K562 (cell line): Measurements from ENCODE around the gene SELENOT. TPM values are rescaled to one million over a fixed set of nuclear protein-coding genes. Genes with fewer than 3 reads are reported as not detected.

Experiments
- ATAC-seq: fragments of 200-7000 bp; cut with Tn5 transposase; 3 replicates; pipeline ENCODE4 v1.9.1; 2020; ENCODE audit warnings: moderate library complexity
- BruUV-seq: library from RNA; stranded (reverse); fragments of 400-500 nt; replicated peaks from 2 replicates; lab custom pipeline; 2021; lab: Mats Ljungman, UMichigan
- CTCF ChIA-PET: fragments of 300-600 bp; formaldehyde crosslinking; extraction: SDS; loops from one replicate; lab custom pipeline; 2021; ENCODE audit warnings: low intra/inter-chr PET ratio; lab: Yijun Ruan, JAX
- POLR2A ChIA-PET: fragments of 300-600, 350-650 bp; sonication (Branson Sonifier 250); formaldehyde crosslinking; extraction: SDS; loops from one replicate; lab custom pipeline; 2021; ENCODE audit warnings: antibody characterized with exemption, inconsistent platforms; lab: Yijun Ruan, JAX
- DNase-seq, 4 experiments: peaks; one replicate each; pipeline versions ENCODE4 v3.0.0 to v3.0.0-alpha.2; 2011 to 2018; ENCODE audit warnings: low spot score in 3 of 4, mixed read lengths in 3 of 4; ENCODE audit errors: extremely low read depth in 1 of 4
- FAIRE-seq: peaks from 2 replicates; lab custom pipeline; 2011; peaks lifted over from hg19 to GRCh38; lab: Jason Lieb, UNC
- H2AFZ ChIP-seq: 2 replicates; pipeline ENCODE4 v1.6.0; 2011; ENCODE audit warnings: low read depth, low read length, control low read depth, inconsistent platforms
- H3K27ac ChIP-seq: fragments of 200-600 bp; 3 replicates; pipeline ENCODE4 v1.8.0; 2011; ENCODE audit warnings: low read depth, mild to moderate bottlenecking, control low read depth, inconsistent platforms, low read length, moderate library complexity, mixed read lengths; ENCODE audit errors: extremely low read depth
- H3K27me3 ChIP-seq, 2 experiments: fragments of 300-600 bp in 1 of 2; 2 replicates in 1 of 2; 3 replicates in 1 of 2; pipeline versions ENCODE4 v1.6.0 to v1.8.0; 2011; ENCODE audit warnings: inconsistent platforms in 2 of 2, low read length in 2 of 2, mild to moderate bottlenecking in 1 of 2, mixed read lengths in 1 of 2, moderate library complexity in 1 of 2; ENCODE audit not compliant: control insufficient read depth in 2 of 2, insufficient read depth in 2 of 2
- H3K36me3 ChIP-seq: fragments of 300-600 bp; 3 replicates; pipeline ENCODE4 v1.8.0; 2011; ENCODE audit warnings: mild to moderate bottlenecking, low read length, inconsistent platforms; ENCODE audit not compliant: control insufficient read depth, insufficient read depth
- H3K4me1 ChIP-seq, 2 experiments: fragments of 200-600 bp in 1 of 2; replicated peaks in 1 of 2; 2 replicates in 1 of 2; 3 replicates in 1 of 2; pipeline versions ENCODE4 v1.5.1 to v1.8.0; 2011; ENCODE audit warnings: inconsistent platforms in 2 of 2, low read length in 2 of 2, mild to moderate bottlenecking in 1 of 2, mixed read lengths in 1 of 2, moderate library complexity in 1 of 2; ENCODE audit not compliant: control insufficient read depth in 2 of 2, insufficient read depth in 2 of 2
- H3K4me2 ChIP-seq: 2 replicates; pipeline ENCODE4 v1.6.1; 2011; ENCODE audit warnings: low read length, control low read depth, inconsistent platforms, mixed read lengths; ENCODE audit not compliant: insufficient read depth
- H3K4me3 ChIP-seq: fragments of 200-600 bp; sonication (generic), shearing (Covaris generic); 2 replicates; pipeline ENCODE4 v1.5.1; 2016; ENCODE audit warnings: control low read depth, inconsistent platforms
- H3K79me2 ChIP-seq: fragments of 200-600 bp; 3 replicates; pipeline ENCODE4 v1.8.0; 2011; ENCODE audit warnings: low read length, inconsistent platforms; ENCODE audit not compliant: control insufficient read depth, insufficient read depth
- H3K9ac ChIP-seq, 2 experiments: 2 replicates each; pipeline versions ENCODE4 v1.6.0 to v1.6.1; 2011; ENCODE audit warnings: low read depth in 2 of 2, low read length in 2 of 2, control low read depth in 1 of 2, inconsistent platforms in 1 of 2, mild to moderate bottlenecking in 1 of 2, mixed read lengths in 1 of 2; ENCODE audit not compliant: insufficient read depth in 1 of 2
- H3K9me1 ChIP-seq: one replicate; pipeline ENCODE4 v1.6.0; 2011; ENCODE audit warnings: inconsistent platforms, mild to moderate bottlenecking, low read length, moderate library complexity; ENCODE audit not compliant: control insufficient read depth, insufficient read depth
- H3K9me3 ChIP-seq: replicated peaks from 2 replicates; pipeline ENCODE4 v1.5.1; 2011; ENCODE audit warnings: low read depth, low read length, inconsistent platforms; ENCODE audit not compliant: control insufficient read depth, insufficient read depth
- H4K20me1 ChIP-seq: replicated peaks from 2 replicates; pipeline ENCODE4 v1.6.1; 2011; ENCODE audit warnings: low read length, inconsistent platforms, mixed read lengths; ENCODE audit not compliant: control insufficient read depth, insufficient read depth
- CBX3 ChIP-seq, 2 experiments: IDR thresholded peaks; 1 replicate in 1 of 2; 2 replicates in 1 of 2; pipeline ENCODE4 v1.6.1; 2012; ENCODE audit warnings: inconsistent platforms in 2 of 2, low read length in 2 of 2, borderline replicate concordance in 1 of 2, control low read depth in 1 of 2
- DACH1 ChIP-seq: fragments of 450-650 bp; IDR thresholded peaks from 2 replicates; pipeline ENCODE4 v1.6.1; 2018; ENCODE audit not compliant: partially characterized antibody
- E2F6 ChIP-seq, 2 experiments: IDR thresholded peaks; 2 replicates each; pipeline ENCODE4 v1.6.1; 2011; ENCODE audit warnings: borderline replicate concordance in 1 of 2, control low read depth in 1 of 2, low read depth in 1 of 2, low read length in 1 of 2, mild to moderate bottlenecking in 1 of 2, mixed read lengths in 1 of 2, moderate library complexity in 1 of 2; ENCODE audit not compliant: insufficient read depth in 1 of 2, insufficient read length in 1 of 2, poor library complexity in 1 of 2, severe bottlenecking in 1 of 2; ENCODE audit errors: extremely low read depth in 1 of 2
- ELK1 ChIP-seq: sonication (generic); formaldehyde crosslinking; IDR thresholded peaks from 2 replicates; pipeline ENCODE4 v1.8.1; 2022; ENCODE audit warnings: missing genetic modification reagents
- HNRNPLL ChIP-seq: fragments of 200-400 bp; formaldehyde crosslinking; IDR thresholded peaks from 2 replicates; pipeline ENCODE4 v1.6.1; 2017; ENCODE audit warnings: low read length, low read depth, mild to moderate bottlenecking; ENCODE audit not compliant: poor library complexity, severe bottlenecking
- LCOR ChIP-seq: sonication (generic); formaldehyde crosslinking; IDR thresholded peaks from 2 replicates; pipeline ENCODE4 v1.8.0; 2022; ENCODE audit warnings: mild to moderate bottlenecking, missing genetic modification reagents
- PURB ChIP-seq: sonication (generic); formaldehyde crosslinking; IDR thresholded peaks from 2 replicates; pipeline ENCODE4 v1.9.0; 2021; ENCODE audit warnings: low read depth, mild to moderate bottlenecking, missing genetic modification reagents
- SIN3B ChIP-seq: fragments of 450-650 bp; IDR thresholded peaks from 2 replicates; pipeline ENCODE4 v1.6.1; 2017; ENCODE audit warnings: low read depth, mild to moderate bottlenecking, moderate library complexity
- SMAD2 ChIP-seq: fragments of 150-350 bp; IDR thresholded peaks from 2 replicates; pipeline ENCODE4 v1.6.1; 2014; ENCODE audit warnings: low read depth, mild to moderate bottlenecking, low read length
- WGBS: fragments of 100-300 bp; shearing (Covaris generic); methylation state at CpG from one replicate; pipeline ENCODE4 v1.1.6; 2016; ENCODE audit warnings: low coverage, mixed read lengths; ENCODE audit not compliant: insufficient coverage; ENCODE audit errors: missing lambda C conversion rate; 5-methylcytosine and 5-hydroxymethylcytosine counted together
- in situ Hi-C: fragments of 300-500 bp; cut with MboI; formaldehyde crosslinking; loops from 4 replicates; pipeline ENCODE4 v1.15.0; 2018; ENCODE audit warnings: inconsistent platforms, mixed read lengths
- intact Hi-C: fragments of 100-400 bp; cut with micrococcal nuclease; formaldehyde crosslinking; loops from 2 replicates; pipeline ENCODE4 v1.14.2; 2022
- polyA plus RNA-seq, 8 experiments: library from polyadenylated mRNA; depleted of rRNA in 4 of 8; stranded (reverse) in 5 of 8; unstranded in 3 of 8; fragments of >200 nt; fragmentation: Nextera tagmentation in 2 of 8; fragmentation: Illumina TruSeq in 1 of 8; extraction: Ambion mirVana in 2 of 8; extraction: Trizol in 1 of 8; gene quantifications; 2 replicates each; pipeline versions ENCODE4 v1.2.1 to v1.2.3, GENCODE V29; 2011 to 2014; ENCODE audit warnings: inconsistent platforms in 1 of 8, missing spikeins in 1 of 8
- total RNA-seq, 7 experiments: library from RNA; depleted of rRNA in 6 of 7; stranded (reverse); fragments of >200 nt in 6 of 7; fragmentation: Illumina TruSeq in 2 of 7; extraction: Trizol in 2 of 7; gene quantifications; 2 replicates each; pipeline versions ENCODE4 v1.2.1 to v1.2.3, GENCODE V29; 2011 to 2021; ENCODE audit warnings: low replicate concordance in 1 of 7

SELENOT gene
- total and polyA plus RNA-seq, 9 of the 15 experiments (the other 6 are each of a cell fraction or from before 2014, with no cell fraction given) = 33.0 to 411 (median 91.9) TPM

GRCh38 chr3:150581174-150581573 lies 21.9 kb upstream of the SELENOT start:
- no peaks in the 10 kb centered on the region for H3K27me3 ChIP-seq

GRCh38 chr3:150582620-150583019 lies 20.5 kb upstream of the SELENOT start:
- no peak overlapping the region for H3K4me2 ChIP-seq
- H4K20me1 ChIP-seq = no peaks in the 10 kb centered on the region
- ChIA-PET CTCF (no interaction called here), POLR2A (no interaction called here)
- no peaks in the 10 kb centered on the region for H3K4me1 ChIP-seq
- no peak for FAIRE-seq
- H3K9me1 ChIP-seq = no peaks in the 10 kb centered on the region
- no peak for DNase-seq
- peaks cover 80% of the 10 kb centered on the region for H3K36me3 ChIP-seq
- no peaks in the 10 kb centered on the region for H3K9me3 ChIP-seq
- peaks cover 34% of the 10 kb centered on the region for H3K79me2 ChIP-seq
- no peak overlapping the region for H2AFZ ChIP-seq
- ATAC-seq = no peak
- in situ Hi-C loops (no loop called here), intact Hi-C loops (no loop called here)
- BruUV-seq = no TSS peak
- no peak for TF ChIP-seq E2F6 (IDR thresholded peaks at IDR 0.05; ENCODE audit: borderline replicate concordance in 1 of 2, extremely low read depth in 1 of 2, insufficient read depth in 1 of 2, insufficient read length in 1 of 2, low read depth in 1 of 2, low read length in 1 of 2, poor library complexity in 1 of 2, severe bottlenecking in 1 of 2)
- H3K4me3 ChIP-seq = no peak overlapping the region
- H3K9ac ChIP-seq = no peak overlapping the region
- WGBS = 88% methylated on average over 2 of the region's 2 CpGs
- H3K27ac ChIP-seq = no peak overlapping the region
- H3K27me3 ChIP-seq = no peaks in the 10 kb centered on the region

More at GRCh38 chr3:150581174-150581573, 21.9 kb upstream of the SELENOT start:
- FAIRE-seq = no peak
- Histone ChIP-seq H3K27ac (no peak overlapping the region), H3K9ac (no peak overlapping the region), H3K9me3 (no peaks in the 10 kb centered on the region), H3K36me3 (peaks cover 90% of the 10 kb centered on the region), H3K79me2 (peaks cover 35% of the 10 kb centered on the region), H2AFZ (no peak overlapping the region), H4K20me1 (no peaks in the 10 kb centered on the region), H3K9me1 (no peaks in the 10 kb centered on the region), H3K4me3 (no peak overlapping the region), H3K4me1 (no peaks in the 10 kb centered on the region), H3K4me2 (no peak overlapping the region)
- ChIA-PET POLR2A (no interaction called here), CTCF (no interaction called here)
- no peak for ATAC-seq
- in situ Hi-C loops = no loop called here
- no peak for DNase-seq
- intact Hi-C loops = no loop called here
- no peak for TF ChIP-seq SMAD2
- TF ChIP-seq DACH1 = no peak
- TF ChIP-seq CBX3 (IDR thresholded peaks at IDR 0.05; ENCODE audit: borderline replicate concordance in 1 of 2, low read length in 2 of 2) = no peak
- no peak for TF ChIP-seq HNRNPLL
- TF ChIP-seq ELK1 (CRISPR knock-in tag) = no peak
- no peak for TF ChIP-seq LCOR (CRISPR knock-in tag)
- TF ChIP-seq PURB = no peak
- TF ChIP-seq SIN3B = no peak
- no TSS peak for BruUV-seq
